GM21528 (cell line): ENCODE results near the gene SMYD3.
"Not testable (repeated sequence)": the region's sequence is repeated elsewhere in the genome, so short reads cannot be mapped to it uniquely, and the experiment has no call there.

ENCODE experiments used
- ATAC-seq: cut with Tn5 transposase; IDR thresholded peaks from one replicate; pipeline ENCODE4 v1.9.1; 2021; ENCODE audit warnings: mild to moderate bottlenecking, moderate library complexity; ENCODE audit not compliant: unreplicated experiment, low FRiP score

Gene SMYD3

DNA sequence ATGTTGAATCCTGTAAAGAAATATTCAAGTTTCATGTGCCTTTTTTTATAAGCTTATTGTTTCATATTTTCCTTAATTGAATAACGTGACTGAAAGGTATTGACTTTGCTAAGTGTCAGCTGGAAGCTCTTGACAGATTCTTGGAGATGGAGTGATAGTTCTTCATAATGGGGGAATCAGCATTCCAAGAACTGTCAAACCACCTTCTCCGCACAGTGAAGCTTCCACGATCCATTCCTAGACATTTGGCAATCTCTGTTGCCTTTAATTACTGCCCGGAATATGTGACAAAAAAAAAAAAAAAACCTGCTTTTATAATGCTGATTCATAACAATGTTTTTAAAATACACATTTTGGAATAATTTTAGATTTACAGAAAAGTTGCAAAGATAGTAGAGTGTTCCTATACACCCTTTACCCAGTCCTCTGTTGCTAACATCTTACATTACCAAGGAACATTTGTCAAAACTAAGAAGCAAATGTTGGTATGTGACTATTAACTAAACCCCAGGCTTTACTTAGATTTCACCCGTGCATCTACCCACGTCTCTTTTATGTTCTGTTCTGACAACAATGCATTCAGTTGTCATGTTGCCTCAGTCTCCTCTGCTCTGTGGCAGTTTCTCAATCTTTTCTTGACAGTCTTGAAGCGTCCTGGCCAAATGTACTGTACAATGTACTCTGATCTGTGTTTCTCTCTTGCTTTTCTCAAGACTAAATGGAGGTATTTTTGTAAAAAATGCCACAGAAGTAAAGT lies 674.1 kb downstream of the SMYD3 start:
- ATAC-seq, result no peak

DNA sequence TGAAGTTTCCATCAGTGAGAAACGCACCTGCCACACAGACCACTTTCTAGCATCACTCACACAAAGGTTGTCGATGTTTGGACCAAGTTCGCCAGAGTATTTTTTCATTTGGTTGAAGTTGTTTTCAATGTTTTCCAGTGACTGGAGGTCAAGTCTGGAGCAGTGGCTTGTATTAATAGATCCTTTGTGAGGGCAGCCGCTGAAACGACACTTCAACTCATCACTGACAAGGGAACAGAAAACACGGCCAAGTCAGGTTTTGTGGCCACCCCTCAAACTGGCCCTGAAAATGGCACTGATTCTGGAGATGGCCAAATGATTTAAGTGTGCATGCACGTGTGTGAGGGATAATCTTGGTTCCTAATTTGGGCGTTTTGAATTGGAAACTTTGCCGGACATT lies 675.6 kb downstream of the SMYD3 start:
- no peak for ATAC-seq

DNA sequence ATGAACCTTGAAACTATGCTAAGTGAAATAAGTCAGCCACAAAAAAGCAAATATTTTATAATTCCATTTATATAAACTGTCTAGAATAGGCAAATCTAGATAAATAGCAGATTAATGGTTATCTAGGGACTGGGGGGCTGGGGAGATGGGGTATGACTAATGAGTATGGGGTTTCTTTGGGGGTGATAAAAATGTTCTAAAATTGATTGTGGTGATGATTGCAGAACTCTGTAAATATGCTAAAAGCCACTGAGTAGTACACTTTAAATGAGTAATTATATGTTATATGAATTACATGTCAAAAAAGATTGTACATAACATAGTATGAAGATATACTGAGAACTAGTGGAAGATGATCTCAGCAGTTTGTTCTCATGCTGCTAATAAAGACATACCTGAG lies 677.3 kb downstream of the SMYD3 start:
- no peak for ATAC-seq

DNA sequence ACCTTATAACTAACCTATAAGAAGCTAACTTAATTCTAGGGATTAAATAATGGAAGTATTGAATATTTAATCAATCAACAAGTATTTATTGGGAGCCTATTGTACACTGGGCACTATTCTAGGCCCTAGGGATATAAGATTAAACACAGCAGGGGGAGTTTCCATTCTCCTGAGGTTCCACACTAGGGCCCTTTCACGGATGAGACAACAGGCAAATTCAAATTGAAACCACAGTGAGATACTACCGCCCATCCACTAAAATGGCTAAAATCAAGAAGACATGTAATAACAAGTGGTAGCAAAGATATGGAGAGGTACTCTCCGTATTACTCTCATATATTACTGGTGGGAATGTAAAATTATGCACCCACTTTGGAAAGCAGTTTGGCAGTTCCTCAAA lies 677.9 kb downstream of the SMYD3 start:
- no peak for ATAC-seq

DNA sequence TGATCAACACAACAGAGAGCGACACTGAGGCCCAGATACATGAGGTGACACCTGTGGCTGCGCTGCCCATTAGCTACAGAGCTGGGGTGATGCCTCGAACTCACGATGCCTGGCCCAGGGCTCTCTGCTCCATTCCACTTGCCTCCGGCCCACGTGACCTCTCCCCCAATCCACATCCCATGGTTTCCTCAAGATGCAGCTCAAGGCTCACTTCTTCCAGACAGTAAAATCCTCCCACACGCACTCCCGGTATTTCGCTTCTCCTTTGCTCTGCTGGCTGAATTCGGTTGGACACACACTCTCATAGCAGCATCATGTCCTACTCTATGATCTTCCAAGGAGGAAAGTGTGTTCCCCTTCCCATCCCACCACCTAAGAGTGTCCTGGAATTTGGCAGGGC lies 679.8 kb downstream of the SMYD3 start:
- no peak for ATAC-seq

DNA sequence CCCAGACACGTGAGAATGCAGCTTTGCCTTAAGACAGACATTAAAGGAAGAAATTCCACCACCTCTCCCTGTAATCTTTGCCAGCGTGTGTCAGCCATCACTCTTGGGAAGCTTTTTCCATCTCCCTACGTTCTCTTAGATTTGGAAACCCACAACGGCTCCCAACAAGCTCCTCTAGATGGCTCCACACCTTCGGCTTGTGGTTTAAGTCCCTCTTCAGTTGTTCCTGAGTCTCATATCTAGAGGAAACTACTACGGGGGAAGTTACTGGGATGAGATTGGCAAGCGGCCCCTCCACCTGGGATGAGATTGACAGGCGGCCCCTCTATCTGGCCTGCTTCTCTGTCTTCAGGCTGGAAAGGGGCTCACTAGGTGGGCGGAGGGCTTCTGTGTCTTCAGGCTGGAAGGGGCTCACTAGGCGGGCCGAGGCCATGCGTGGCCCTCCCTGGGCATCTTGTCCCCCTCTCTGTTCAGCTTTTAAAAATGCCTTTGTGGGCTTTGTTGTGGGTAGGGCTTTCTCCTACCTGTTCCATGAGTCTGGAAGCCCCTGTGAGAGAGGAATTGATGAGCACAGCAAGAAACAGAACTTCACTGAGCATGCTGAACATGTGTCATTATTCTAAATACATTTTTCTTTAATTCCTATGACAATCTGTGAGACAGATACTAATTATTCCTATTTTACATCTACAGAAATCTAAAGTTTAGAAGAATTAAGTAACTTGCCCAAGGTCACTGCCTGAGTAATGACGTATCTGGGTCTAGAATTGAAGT lies 681.8 kb downstream of the SMYD3 start:
- no peak for ATAC-seq

DNA sequence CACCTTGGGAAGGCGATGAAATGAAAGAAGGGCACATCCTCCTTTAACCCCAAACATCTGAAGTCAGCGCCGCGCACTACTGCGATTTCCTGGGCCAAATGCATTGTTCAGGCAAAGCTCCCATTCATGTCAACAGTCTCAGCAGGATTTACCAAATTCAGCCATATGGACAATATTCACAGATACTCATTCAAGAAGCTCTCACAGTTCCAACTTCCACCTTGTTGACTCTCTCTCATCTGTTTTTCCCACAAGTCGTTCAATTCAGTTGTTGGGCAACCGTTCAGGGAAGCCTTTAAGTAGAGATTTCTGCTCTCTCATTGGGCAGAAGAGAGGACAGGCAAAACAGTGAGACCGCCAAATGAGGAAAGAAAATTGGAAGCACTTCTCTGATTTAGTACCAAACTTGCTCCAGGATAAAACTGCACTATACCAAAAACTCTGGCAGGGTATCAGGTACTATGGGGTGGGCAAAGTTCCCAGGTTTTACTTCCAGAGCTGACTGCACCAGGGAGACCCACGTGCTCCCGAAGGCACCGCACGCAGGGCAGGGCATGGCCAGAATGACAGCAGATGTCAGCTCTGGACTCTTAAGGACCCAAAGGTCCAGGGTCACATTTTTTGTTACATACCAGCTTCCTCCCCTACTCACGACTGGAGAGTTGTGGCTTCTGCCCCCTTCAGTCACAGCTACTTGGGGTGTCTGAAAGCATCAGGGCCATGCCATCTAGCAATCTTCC lies 683.5 kb downstream of the SMYD3 start:
- ATAC-seq, result no peak

DNA sequence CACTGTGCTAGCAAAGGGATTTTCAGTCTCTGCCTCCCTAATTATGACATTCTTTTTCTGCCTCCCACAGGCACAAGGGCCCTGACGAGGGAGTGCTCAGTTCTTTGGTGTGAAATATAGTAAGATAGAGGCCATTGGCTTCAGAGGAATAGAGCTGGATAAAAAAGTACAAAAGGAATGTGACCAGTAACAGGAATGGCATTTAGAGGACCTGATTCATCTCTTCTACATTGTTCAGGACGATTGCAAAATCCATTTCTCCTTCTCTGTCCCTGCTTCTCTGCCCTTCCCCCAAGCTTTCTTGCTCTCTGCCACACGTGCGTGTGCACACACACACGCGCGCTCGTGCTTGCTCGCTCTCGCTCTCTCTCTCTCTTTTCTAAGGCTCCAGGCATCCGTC lies 684.1 kb downstream of the SMYD3 start:
- ATAC-seq, result no peak

DNA sequence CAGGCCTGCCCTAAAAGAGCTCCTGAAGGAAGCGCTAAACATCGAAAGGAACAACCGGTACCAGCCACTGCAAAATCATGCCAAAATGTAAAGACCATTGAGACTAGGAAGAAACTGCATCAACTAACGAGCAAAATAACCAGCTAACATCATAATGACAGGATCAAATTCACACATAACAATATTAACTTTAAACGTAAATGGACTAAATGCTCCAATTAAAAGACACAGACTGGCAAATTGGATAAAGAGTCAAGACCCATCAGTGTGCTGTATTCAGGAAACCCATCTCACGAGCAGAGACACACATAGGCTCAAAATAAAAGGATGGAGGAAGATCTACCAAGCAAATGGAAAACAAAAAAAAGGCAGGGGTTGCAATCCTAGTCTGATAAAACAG lies 688.7 kb downstream of the SMYD3 start:
- ATAC-seq, result not testable (repeated sequence)

DNA sequence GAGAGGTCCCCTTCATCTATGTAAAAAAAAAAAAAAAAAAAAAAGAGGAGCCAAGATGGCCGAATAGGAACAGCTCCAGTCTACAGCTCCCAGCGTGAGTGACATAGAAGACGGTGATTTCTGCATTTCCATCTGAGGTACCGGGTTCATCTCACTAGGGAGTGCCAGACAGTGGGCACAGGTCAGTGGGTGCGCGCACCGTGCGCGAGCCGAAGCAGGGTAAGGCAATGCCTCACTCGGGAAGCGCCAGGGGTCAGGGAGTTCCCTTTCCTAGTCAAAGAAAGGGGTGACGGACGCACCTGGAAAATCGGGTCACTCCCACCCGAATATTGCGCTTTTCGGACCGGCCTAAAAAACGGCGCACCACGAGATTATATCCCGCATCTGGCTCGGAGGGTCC lies 690.6 kb downstream of the SMYD3 start:
- ATAC-seq, result not testable (repeated sequence)

DNA sequence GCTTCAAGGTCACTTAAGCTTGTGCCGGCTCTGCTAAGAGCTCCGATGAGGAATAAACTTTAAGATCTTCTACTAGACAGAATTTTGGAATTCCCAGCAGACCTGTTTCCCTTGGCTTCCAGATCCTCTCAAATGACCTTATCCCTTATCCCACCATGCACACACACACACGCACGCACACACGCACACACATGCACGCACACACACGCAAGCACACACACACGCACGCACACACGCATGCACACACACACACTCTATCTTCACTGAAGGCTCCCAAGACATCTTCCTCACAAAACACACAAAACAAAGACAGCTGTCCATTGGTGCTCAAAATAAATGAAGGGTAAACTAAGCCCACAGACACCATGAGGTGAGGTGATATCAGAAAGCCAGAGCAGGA lies 692.4 kb downstream of the SMYD3 start:
- no peak for ATAC-seq

DNA sequence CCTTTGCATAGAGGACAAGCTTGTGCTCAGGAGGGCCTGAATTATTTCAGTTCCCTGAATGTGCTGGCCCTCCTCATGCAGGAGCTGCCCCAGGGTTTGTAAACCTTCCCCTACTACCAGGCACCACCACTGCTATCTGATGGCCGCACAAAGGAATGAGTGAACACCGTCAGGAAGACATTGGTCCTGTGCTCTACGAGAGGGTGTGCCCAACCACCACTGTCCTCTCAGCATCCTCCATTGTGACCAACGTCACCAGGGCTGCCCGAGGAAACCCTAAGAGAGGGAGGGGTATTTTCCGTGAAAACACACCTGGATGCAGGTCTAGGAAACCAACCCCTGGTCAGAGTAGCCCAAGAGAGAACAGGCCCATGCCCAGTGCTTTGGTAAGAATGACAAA lies 694.8 kb downstream of the SMYD3 start:
- ATAC-seq, result no peak

DNA sequence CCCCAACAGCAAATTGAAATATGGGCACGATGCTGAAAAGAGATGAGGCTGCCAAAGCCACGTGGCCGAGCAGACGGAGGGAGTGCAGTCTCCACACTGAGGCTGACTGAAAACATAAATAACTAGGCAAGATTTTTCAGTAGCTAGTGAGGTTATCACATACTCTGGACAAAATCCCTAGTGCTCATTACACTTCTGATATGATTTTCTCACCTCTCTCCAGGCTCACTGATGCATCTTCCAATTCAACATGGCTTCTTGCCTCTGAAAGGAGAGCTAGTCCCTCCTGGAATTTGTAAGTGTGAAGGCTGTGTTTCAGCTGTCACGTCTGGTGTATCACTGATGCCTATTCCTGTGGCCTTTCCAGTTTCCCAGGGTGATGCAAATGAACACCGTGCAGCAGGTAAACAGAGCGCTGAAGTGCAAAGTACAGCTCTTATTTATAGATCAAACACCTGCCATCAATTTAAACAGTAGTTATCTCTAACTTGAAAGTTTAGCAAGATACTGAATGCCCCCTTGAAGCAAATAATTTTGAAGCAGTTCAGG lies 696.2 kb downstream of the SMYD3 start:
- no peak for ATAC-seq

DNA sequence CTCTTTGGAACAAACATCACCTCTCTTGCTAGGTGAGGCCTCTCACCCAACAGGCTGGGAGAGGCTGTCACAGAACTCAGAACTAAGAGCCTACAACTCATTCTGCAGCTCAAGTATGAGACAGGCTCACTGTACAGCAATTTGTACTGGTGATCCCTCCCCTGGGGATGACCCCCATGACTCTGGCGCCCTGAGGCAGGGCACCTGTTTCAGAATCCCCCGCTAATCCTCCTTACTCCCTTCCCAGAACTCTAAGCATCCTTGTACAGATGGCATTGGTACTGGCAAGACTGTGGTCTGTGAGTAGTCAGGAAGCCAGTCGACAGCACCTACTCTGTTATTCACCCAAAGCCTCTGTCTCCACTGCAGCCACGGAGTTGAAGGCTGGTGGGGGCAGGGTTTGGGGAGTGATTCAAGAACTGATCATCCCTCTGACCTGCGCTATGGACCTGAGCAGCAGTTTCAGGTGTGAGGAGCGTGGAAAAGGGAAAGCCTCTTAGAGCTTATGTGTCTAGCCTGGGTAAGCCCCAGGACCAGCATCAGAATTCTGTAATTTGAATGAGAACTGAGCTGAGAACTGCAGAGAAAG lies 696.8 kb downstream of the SMYD3 start:
- ATAC-seq, result no peak

DNA sequence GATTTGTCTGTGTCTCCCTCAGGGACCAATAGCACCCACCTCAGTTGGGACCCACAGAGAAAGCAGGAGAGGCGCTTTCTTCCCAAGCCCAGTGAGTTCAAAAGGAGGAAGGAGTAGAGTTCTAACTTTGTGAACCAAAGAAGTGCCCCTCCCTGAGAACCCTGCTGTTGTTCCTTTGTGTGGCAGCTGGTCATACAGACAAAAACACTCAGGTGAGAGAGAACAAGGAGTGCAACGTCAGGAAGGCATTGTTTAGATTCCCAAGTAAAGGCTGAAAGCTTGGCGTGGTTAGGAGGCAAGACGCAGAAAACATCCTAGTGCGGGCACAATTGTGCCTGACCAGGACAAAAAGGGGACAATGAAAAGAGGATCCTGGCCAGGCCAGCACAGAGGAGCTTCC lies 697.7 kb downstream of the SMYD3 start:
- no peak for ATAC-seq

DNA sequence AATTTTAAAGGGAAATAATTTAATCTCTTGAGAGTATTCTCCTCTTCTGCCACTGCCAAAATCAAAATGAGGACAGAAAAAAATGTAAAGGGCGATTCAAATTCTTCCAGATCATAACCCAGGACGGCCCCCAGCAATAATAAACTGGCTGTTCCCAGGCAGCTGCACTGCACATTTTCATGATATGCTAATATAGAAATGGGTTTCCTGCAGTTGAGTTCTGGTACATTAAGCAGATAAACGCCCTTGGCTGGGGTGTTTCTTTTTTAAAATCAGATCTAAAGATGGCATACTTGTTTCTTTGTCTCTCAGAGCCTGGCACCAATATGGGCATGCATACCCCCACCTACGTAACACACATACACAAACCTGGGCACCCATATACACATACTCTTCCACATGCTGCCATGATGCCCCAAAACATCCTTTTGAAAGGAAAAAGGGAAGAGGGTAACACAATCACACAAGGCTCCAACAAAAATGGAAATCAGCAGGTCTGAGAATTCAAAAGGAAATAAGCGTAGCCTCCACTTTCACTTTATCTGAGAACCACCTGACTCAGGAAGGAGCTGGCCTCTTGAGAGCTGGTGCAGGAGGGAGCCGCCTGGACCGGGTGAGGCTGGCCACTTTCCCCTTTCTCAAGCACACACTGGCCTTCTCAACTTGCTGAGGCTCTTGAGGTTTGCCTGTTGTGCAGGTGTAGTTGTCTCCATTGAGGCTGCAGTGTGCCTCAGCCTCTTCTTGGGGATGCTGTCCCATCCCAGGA lies 698.9 kb downstream of the SMYD3 start:
- peak; percentile 37 for ATAC-seq

DNA sequence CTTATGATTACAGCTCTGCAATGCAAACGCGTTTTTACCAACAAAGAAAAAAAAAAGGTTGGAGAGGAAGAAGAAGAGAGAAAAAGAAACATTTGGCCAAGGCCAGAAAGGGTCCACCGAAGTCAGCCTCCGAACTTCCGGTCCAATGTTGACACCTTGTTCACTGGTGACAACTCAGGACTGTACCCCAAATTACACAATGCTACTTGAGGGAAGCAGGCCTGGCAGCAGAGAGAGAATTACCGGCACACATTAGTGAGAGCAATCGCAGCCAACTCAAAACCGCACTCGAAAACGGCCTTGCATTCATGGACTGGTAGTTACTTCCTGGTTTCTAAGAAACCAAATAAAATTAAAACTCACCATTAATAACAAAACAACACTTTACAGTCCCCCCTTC lies 699.8 kb downstream of the SMYD3 start:
- peak; percentile 81 for ATAC-seq

DNA sequence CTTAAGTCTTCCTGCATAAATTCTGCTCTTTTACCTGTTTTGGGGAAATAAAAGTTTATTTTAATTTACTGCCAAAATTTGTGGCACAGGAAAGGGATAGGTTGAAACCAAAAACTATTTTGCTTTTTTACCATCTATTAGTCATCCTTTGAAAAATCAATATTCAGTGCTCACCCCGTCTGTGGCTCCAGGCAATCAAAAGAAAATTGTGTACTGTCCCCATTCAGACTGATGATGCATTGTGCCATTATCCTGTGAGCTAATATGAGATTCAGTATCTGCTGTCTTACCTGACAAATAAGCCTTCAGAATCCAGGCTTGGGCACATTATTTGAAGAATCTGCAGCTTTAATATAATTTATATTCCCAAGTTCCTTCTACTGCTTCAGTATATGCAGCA lies 701.5 kb downstream of the SMYD3 start:
- ATAC-seq, result no peak

DNA sequence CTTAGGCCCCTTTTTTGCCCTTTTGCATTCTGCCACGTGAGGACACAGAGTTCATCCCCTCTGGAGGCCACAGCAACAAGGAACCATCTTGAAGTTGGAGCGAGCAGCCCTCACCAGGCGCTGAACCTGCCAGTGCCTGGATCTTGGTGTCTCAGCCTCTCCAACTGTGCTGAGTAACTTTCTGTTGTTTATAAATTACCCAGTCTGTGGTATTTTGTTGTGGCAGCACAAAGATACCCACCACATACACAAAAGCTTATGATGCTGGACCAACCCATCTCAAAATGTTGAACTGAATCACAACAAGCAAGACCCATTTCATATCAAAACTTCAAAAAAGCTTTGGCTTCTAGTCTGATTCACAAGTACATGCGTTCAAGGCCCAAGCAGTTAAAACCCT lies 702.4 kb downstream of the SMYD3 start:
- no peak for ATAC-seq

DNA sequence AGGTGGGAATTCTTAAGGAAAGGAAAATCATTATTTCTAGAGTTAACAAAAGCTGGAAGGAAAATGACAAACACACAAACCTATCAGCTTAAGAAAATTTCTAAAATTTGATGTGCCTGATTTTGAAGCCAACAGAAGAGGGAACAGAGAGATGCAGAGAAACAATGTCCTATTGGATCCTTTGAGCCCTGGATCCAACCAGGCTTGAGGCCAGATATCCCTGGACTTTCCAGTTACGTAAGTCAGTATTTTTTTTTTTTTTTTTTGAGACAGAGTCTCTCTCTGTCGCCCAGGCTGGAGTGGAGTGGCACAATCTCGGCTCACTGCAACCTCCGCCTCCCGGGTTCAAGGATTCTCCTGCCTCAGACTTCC lies 703.4 kb downstream of the SMYD3 start:
- ATAC-seq, result no peak
